ENCODE results near the gene TFAM.
"Not testable (repeated sequence)": the region's sequence is repeated elsewhere in the genome, so short reads cannot be mapped to it uniquely, and the experiment has no call there.

The TFAM gene

DNA sequence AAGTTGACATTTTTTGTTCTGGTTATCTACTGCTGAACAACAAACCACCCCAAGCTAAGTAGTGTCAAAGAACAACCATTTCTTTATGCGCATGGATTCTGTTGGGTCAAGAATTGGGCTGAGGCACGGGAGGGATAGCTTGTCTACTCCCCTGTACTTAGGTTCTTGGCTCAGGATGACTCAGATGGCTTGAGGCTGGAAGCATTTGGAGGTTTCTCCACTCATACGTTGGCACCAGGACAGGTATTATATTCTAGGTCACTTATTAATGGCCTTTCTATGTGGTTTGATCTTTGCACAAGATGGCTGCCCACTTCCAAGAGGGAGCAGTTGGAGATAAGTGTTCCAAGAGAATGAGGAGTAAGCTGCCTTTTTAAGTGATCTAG lies 11.8 kb upstream of the TFAM start:
- DNase-seq, result no peak

DNA sequence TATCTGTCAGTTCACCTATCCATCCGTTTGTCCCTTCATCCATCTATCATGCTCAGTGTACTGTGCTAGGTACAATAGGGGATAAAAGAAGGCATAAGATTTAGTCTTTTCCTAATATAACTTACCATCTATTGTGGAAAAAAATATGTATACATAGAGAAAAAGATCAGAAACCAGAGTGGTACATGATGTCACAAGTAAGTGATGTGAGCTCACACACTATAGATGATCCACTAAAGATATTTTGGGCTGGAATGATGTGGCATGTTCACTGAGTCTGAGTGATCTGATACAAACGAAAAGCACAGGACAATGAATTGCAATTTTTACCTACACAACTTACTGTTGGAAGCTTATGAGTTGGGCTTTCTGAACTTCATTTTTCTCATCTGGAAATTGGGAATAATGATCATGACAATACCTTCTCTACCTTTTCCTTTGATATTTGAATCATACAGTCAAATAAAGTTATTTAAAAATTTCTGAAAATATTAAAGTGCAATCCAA lies 2.7 kb upstream of the TFAM start:
- DNase-seq, result no peak

DNA sequence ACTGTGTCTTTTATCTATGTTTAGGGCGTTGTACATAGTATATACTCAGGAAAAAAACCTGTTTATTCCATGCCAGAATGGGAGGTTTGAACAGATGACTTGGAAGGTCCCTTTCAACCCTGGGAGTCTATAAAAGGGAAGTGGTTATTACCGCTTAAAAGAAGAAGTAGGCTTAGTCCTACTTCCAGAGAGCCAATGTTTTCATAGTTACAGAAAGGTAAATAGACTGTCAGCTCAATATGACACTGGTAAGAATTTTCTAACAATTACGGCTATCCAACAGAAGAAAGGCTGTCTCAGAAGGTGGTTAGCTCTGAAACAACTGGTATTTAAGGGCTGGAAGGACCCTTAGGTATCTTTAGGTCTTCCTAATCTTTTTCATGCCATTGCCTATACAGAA lies 1.1 kb upstream of the TFAM start:
- DNase-seq, result no peak

DNA sequence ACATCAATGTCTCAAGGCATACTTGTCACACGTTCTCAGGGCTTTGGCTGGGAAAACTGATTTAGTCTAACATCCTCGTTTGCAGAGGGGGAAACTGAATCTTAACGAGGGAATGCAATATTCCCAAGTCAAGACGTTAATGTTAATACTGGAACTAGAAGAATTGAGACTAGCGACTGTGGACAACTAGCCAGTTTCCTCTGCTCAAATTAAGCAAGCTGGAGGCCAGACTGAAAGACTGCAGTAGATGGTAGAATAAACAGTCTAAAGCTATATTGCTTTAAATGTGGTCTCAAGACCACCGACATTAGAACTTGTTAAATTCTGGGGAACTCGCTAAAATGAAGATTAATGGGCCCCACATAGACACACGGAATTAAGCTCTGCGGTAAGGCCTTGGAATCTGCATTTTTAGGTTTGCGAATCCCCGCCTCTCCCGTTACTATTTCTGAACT lies 639 bp upstream of the TFAM start:
- DNase-seq, result no peak

DNA sequence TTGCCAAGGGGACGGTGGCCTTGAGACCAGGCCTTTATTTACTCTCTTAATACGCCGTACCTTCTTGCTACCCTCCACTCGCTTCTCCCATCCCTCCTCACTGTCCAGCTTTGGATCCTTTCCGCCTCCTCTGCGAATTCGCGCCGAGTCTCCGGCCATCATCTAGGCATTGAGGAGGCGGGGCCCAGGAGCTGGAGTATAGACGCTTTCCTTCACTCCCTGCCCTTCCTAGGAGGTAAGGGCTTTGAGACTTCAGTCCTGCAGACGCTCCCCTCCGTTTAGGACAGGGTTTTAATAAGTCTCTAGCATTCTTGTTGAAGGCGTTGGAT lies 538 bp downstream of the TFAM start:
- no peak for DNase-seq

DNA sequence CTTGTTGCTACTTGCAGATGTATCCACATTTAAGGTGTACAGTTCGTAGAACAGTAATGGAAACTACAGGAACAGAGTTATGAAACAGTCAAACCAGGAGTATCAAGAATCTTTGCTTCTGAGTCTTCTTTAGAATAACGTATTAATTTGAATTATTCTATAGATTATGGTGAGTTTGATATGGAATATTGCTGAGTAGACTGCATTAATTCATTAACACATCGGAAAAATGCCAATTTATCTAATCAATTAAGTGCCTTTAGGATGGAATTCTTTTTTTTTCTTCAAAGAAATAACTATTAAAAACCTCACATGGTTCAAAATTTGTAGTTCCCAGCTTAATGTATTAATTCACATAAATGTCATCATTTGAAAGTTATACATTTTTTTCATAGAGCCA lies 3.8 kb downstream of the TFAM start:
- DNase-seq, result no peak

DNA sequence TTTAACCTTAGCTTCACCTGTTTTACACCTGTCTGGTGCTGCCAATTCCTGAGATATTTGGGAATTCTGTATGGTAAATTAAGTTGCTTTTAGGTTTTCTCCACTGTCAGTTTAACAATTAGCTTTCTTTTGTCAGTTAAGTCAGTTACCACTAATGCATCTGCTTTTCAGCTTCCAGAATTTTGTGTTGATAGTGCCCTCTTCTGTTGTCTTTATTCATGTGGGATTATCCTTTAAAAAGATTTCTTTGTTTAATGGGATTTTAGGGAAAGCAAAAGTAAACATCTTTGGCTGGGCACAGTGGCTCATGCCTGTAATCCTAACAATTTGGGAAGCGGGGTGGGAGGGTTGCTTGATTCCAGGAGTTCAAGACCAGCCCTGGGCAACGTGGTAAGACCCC lies 8.1 kb downstream of the TFAM start:
- no peak for DNase-seq

DNA sequence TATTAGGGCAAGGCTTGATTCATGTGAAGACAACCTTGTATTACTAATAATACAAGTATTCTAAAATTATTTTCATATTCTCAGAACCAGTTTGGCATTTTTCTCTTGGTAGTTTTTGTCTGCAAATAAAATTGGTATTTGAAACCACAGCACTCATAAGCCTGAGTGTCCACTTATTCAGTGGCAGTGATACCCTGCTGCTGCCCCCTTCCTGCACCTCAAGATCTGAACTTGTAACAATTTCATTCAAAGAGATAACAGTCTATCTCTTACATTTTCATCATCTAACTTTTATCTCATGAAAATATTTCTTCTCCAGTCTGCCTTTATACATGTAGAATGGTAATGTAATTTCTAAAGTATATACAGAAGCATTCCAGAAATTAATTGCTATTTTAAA lies 9.3 kb downstream of the TFAM start:
- no peak for DNase-seq

DNA sequence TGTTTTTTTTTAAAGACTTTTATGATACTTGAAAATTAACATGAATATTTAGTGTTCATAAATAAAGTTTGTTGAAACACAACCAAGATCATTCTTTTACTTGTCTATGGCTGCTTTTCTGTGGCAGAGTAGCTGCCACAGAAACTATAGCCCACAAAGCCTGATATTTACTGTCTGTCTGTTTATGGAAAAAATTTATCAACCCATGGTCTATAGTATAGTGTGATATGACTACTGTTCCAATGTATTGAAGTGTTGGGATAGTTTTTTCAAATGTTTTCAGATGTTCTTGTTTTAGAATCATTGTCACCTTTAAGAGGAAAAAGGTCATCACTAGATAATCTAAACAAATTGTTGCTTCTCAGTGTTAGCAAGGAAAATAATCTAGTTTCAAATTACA lies 10.8 kb downstream of the TFAM start:
- DNase-seq, result no peak

DNA sequence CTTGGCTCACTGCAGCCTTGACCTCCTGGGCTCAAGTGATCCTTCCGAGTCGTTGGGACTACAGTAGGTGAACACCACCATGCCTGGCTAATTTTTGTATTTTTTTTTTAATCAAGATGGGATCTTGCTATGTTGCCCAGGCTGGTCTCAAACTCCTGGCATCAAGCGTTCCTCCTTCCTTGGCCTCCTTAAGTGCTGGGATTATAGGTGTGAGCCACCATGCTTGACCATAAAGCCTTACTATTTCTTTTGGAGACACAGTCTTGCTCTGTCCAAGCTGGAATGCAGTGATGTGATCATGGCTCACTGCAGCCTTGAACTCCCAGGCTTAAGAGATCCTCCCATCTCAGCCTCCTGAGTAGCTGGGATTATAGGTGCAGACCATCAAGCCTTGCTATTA lies 12.6 kb downstream of the TFAM start:
- DNase-seq, result no peak

DNA sequence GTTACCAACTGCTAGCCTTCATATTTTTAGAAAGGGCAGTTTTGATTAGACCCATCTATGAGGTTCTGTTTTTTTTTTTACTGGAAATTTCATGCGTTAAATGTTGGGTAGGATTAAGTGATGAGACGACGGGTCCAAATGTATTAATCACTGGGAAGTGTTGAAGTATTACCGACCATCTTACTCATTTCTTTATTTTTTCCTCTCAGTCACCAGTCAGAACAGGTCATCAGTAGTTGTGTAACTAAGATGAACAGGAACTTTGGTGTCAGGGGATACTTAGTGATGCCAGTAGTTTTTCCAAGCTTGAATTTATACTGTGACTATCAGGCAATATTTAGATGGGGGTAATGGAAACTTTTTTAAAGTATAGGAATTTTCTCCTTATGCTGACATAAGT lies 14.2 kb downstream of the TFAM start:
- no peak for DNase-seq

DNA sequence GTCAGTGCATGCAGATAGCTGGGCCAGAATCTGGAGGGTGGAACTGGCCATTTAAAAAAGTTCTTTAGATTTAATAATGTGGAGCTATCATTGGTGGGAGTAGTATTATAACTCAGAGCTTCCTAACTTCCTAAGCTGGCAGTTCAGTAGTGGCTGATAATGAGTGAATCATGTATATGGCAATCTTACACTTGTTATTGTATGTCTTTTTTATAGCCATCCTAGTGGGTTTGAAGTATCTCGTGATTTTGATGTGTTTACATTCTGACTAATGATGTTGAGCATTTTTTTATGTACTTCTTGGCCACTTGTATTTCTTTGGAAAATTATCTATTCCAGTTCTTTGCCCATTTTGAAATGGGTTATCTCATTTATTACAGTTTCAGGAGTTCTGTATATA lies 15.4 kb downstream of the TFAM start:
- no peak for DNase-seq

DNA sequence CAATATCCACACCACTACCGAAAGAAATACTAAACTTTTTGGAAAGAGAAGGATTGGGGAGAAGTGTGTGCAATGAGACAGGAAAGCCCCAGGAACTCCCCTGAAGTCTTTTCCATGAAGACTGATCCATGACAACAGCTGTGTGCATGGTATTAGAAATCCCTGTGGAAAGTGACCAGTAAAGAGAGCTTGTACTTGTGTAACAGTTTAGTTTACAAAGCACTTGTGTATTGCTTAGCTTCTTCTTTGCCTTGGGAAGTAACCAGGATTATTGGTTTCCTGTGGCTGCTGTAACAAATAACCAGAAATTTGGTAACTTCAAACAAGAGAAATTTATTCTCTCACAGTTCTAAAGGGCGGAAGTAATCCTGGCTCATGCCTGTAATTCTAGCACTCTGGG lies 18.8 kb downstream of the TFAM start:
- DNase-seq, result no peak

DNA sequence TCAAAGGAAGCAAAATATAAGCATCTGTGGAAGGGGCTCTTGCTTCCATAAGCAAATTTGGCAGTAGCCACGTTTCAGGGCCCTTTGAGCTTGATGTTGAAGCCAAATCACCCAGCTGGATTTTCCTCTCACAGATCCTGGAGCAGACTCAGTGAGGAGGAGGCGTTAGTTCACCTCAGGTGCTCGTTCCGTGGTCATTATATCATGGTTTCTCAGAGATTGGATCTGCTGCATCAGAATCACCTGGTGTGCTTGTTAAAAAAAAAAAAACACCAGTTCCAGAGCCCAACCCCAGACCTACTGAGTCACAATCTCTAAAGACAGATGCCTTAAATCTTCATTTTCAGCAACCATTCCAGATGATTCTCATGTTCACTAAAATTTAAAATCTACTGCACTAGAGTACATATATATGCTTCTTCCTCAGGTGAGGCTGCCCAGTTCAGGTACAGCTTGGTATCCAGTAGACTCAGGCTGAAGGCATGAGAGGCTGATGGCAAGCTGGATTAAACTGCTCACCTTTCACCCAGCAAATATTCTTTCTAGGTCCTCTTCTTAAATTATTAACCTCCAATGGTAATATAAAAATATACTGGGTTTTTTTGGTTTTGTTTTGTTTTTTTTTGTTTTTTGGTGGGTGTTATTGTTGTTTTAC lies 24.9 kb downstream of the TFAM start:
- no peak for DNase-seq

DNA sequence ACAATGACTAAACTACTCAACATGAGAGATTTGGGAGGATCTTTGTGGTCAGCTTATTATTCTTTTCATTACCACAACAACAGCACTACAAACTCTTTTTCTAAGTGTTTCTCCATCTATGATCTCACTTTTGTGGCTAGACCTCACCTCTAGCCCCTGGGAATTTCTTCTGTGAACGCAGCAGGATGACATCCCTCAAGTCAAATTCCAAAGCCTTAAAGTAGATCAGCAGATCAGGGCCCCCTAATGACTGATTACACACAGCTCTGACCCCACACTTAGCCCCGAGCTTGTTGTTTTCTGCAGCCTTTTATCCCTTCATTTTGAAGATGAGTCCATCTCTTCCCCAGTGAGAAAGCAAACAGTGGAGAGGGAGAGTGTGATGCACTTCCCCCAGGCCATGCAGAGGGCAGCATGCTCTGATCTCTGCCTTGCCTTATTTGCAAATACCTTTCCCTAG lies 27.3 kb downstream of the TFAM start:
- no peak for DNase-seq

DNA sequence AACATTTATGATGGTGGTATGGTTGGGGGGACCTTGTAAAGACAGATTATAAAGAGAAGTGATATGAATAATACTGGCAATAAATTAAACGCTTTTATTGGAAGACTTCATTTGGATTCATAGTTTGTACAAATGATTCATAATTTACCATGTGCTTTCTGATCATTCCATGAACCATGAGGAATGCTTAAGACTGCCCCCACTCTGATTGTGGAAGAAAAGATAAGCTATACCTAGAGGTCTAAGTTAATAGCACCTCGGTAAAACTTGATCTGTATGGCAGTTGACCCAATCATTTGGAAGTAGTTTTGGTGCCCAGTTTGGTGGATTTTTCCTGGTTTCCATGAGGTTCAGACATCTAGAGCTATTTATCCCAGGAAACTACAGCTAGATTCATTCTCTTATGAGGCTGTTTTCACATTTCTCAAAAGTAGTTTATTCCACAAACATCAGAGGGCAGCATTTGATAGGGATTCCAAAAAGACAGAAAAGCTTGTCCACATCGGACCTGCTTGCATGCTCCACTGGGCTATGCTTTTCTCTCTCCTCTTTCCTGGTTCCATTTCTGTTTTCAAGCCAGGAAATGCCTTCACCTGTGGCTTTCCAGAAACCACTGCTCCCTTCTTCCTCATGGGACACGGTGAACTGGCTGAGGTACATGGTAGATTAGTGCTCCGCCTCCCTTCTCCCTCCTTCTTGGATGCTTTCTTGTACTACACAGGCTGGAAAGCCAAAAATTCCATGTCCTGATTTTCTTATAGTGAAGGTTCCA lies 29.2 kb downstream of the TFAM start:
- no peak for DNase-seq

DNA sequence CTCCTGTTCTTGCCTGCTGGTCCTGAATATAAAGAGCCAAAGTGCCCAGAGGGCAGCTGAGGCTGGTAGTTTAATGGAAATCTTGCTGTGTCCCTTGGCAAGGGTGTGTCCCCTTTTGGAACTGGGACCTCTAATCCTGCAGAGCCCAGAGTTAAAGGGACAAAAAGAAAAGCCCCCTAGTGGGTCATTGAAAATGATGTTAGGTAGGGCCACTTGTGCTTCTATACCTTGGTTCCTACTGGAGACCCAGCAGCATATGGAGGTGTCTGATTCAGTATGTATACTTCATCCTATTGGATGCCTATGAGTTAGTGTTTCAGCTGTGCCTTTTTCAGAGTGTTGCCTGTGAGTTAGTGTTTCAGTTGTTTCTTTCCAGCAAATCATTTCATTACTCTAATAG lies 30.5 kb downstream of the TFAM start:
- DNase-seq, result no peak

DNA sequence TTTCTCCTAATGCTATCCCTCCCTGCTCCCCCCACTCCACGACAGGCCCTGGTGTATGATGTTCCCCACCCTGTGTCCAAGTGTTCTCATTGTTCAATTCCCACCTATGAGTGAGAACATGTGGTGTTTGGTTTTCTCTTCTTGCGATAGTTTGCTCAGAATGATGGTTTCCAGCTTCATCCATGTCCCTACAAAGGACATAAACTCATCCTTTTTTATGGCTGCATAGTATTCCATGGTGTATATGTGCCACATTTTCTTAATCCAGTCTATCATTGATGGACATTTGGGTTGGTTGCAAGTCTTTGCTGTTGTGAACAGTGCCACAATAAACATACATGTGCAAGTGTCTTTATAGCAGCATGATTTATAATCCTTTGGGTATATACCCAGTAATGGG lies 32.7 kb downstream of the TFAM start:
- not testable (repeated sequence) for DNase-seq

DNA sequence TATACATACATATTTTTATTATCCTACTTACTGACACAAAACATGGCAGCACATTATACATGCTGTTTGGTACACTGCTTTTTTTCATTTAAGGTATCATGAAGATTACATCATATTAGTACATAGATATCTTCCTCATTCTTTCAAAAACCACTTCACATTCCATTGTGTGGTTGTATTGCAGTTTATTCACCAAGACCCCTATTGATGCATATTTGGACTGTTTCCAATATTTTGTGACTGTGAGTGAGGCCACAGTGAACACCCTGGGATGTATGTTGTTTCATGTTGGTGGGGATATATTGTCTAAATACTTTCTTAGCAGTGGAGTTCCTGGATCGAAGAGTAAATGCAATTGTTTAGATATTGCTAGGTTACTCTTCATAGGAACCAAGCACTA lies 39.0 kb downstream of the TFAM start:
- no peak for DNase-seq

DNA sequence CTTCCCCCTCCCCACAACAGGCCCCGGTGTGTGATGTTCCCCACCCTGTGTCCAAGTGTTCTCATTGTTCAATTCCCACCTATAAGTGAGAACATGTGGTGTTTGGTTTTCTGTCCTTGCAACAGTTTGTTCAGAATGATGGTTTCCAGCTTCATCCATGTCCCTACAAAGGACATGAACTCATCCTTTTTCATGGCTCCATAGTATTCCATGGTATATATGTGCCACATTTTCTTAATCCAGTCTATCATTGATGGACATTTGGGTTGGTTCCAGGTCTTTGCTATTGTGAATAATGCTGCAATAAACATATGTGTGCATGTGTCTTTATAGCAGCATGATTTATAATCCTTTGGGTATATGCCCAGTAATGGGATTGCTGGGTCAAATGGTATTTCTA lies 43.2 kb downstream of the TFAM start:
- not testable (repeated sequence) for DNase-seq

DNA sequence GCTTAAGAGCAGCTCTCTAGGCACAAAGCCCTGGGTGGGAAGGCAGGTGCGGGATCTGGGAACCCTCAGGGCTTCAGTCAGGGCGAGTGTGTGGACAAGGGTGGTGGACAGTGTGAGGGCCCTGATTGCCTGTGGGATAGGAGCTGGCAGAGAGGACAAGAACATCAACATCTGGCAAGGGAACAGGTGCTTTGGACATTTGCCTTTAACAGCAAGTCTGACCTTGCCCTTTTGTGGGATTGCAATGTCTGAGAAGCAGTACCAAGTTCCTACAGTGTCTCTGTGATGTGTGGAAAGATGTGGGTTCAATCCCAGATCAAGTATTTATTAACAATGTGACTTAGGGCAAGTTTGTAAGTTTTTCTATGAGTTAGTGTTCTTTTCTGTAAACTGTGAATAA lies 46.7 kb downstream of the TFAM start:
- no peak for DNase-seq

DNA sequence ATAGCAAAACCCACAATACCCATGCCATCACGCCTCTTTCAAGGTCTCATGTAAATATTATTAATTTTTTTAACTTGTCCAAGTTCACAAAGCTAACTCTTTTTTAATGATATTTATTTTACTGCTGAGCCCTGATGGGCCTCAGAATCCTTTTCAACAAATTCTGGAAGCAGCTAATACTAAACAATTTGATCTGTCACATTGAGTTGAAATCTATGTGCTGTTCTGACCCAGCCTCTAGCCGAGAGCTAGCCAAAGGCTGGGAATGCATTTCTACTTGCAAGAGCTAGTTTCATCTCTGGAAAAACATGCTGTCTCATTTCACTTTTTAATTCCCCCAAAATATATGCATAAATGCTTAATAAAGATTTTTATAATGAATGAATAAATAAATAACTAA lies 47.9 kb downstream of the TFAM start:
- no peak for DNase-seq

DNA sequence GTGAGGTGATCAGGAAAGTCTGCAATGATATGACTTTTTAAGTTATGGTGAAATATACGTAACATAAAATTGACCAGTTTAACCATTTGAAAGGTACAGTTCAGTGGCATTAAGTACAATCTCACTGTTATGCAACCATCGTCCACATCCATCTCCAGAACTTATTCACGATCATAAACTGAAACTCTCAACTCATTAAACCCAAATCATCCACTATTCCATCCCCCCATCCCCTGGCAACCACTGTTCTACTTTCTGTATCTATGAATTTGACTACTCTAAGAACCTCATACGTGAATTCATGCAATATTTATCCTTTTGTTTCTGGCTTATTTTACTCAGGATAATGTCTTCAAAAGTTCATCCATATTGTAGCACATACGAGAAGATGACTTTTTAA lies 48.4 kb downstream of the TFAM start:
- no peak for DNase-seq

DNA sequence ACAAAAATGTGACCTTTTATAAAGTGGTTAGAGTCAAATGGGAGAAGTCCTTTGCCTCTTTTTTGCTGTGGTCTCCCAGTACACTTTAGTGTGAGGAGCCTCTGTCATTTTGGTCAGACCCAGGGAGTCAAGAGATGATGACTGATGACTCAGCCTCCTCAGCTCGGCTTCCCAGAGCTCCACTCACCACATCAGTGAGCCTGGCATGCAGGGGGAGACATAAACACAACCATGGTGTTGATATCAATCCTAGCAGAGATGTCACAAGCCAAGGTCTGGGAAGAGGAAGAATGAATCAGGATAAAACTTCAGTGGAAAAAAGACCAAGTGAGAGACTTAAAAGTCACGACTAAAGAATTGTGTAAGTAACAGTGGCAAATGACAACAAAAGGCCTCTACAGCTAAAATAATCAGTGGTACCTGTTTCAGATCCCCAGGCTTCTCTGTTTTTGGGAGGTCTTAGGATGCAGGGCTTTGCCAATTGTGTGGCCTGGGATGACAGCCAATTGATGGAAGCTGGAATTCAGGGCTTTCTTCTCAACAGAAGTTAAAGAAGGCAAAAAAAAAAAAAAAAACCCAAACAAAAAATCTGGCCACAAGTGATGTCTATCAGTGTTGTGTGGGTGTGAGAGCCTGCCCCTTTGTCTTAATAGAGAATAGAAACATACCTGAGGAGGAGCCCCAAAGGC lies 50.2 kb downstream of the TFAM start:
- DNase-seq, result no peak
